Measurements from ENCODE around the gene ATP8A2. TPM values are rescaled to one million over a fixed set of nuclear protein-coding genes. Genes with fewer than 3 reads are reported as not detected.

ATP8A2 gene
- total and polyA plus RNA-seq, 2 of the 8 experiments (the other 6 are each of a cell fraction or from before 2014, with no cell fraction given), result 2.4 to 8.3 TPM

GRCh38 chr13:25867038-25867437 is 495.3 kb downstream of the ATP8A2 start:
- Histone ChIP-seq H3K18ac (ENCODE audit: extremely low read depth, low read length) (no peak overlapping the region), H2AK5ac (ENCODE audit: low read depth, low read length) (0 out of 2 replicates have a peak overlapping the region, but pooled peaks have one; percentile 59), H3K27me3 (replicated peaks in 1 of 4; ENCODE audit: control insufficient read depth in 3 of 4, extremely low read depth in 1 of 4, insufficient read depth in 3 of 4, low read length in 3 of 4) (no peaks in the 10 kb centered on the region), H3K9me3 (ENCODE audit: insufficient read depth in 2 of 2, low read depth in 1 of 2, low read length in 1 of 2) (no peaks in the 10 kb centered on the region), H2BK20ac (ENCODE audit: low read length) (no peak overlapping the region), H3K23ac (ENCODE audit: insufficient read length) (no peak overlapping the region), H4K20me1 (replicated peaks in 1 of 2; ENCODE audit: control insufficient read depth in 1 of 2, insufficient read depth in 2 of 2, low read length in 2 of 2) (no peaks in the 10 kb centered on the region), H3K4ac (replicated peaks; ENCODE audit: insufficient read length, low read depth, low read length) (no peak overlapping the region), H3K9ac (replicated peaks in 1 of 4; ENCODE audit: extremely low read depth in 1 of 4, low read depth in 3 of 4, low read length in 3 of 4) (no peak overlapping the region), H3K79me1 (ENCODE audit: low read depth, low read length) (no peaks in the 10 kb centered on the region), H3K36me3 (ENCODE audit: control insufficient read depth in 2 of 4, insufficient read depth in 4 of 4, low read length in 3 of 4) (no peaks in the 10 kb centered on the region), H3K27ac (ENCODE audit: low read depth, low read length) (no peak overlapping the region), H3K4me3 (ENCODE audit: extremely low read depth in 1 of 4, insufficient read depth in 2 of 4, low read depth in 3 of 4, low read length in 4 of 4) (no peak overlapping the region), H3K56ac (replicated peaks; ENCODE audit: insufficient read length, low read depth, low read length) (no peak overlapping the region), H4K91ac (replicated peaks; ENCODE audit: insufficient read length, low read length) (peak overlapping the region; percentile 70), H4K8ac (ENCODE audit: extremely low read depth, insufficient read depth, low read length) (no peak overlapping the region), H2AFZ (ENCODE audit: low read length) (no peak overlapping the region), H2BK120ac (replicated peaks; ENCODE audit: low read depth, low read length) (no peak overlapping the region), H3K4me1 (replicated peaks in 1 of 4; ENCODE audit: control insufficient read depth in 3 of 4, insufficient read depth in 4 of 4, low read length in 3 of 4) (peaks cover 0 to 16% (median under 1%) of the 10 kb centered on the region in 4 experiments; a peak in 3 of 7 replicates), H3K79me2 (ENCODE audit: control insufficient read depth in 1 of 2, insufficient read depth in 2 of 2, low read length in 2 of 2) (no peaks in the 10 kb centered on the region), H3K23me2 (ENCODE audit: low read depth, low read length) (no peaks in the 10 kb centered on the region), H4K5ac (ENCODE audit: insufficient read length, low read depth, low read length) (no peak overlapping the region), H2BK12ac (ENCODE audit: low read depth, low read length) (no peak overlapping the region), H3K14ac (ENCODE audit: insufficient read length) (no peak overlapping the region), H2BK15ac (ENCODE audit: low read length) (peak overlapping the region; percentile 36; the same call in 1 of the 2 replicates), H3K4me2 (ENCODE audit: insufficient read depth in 1 of 2, low read depth in 2 of 2, low read length in 2 of 2) (no peak overlapping the region), H2BK5ac (ENCODE audit: low read depth, low read length) (no peak overlapping the region)
- DNase-seq (ENCODE audit: low read depth in 1 of 2, low spot score in 2 of 2) (no peak), FAIRE-seq (no peak)
- ChIA-PET POLR2A (ENCODE audit: partially characterized antibody) (no interaction called here), CTCF (ENCODE audit: partially characterized antibody) (interaction anchor here (0.6 to 1.8 kb wide), 9 partner anchors 9 to 298 kb away, joined by 3 to 8 read pairs (median 4); no protein-coding TSS in a partner anchor)
- no peak for TF ChIP-seq CHD1 (IDR thresholded peaks at IDR 0.05; ENCODE audit: low read depth, low read length)
- TF ChIP-seq CTCF (IDR thresholded peaks at IDR 0.05; ENCODE audit: control extremely low read depth in 1 of 3, insufficient read depth in 1 of 3, low read depth in 1 of 3, low read length in 3 of 3), result no peak
- TF ChIP-seq EGR1 (IDR thresholded peaks at IDR 0.05; ENCODE audit: borderline replicate concordance, low read depth, low read length), result no peak
- TF ChIP-seq EP300 (IDR thresholded peaks at IDR 0.05; ENCODE audit: borderline replicate concordance in 1 of 2, low read depth in 2 of 2, low read length in 2 of 2), result no peak
- no peak for TF ChIP-seq TEAD4 (IDR thresholded peaks at IDR 0.05; ENCODE audit: low read depth, low read length)
- no peak for TF ChIP-seq RBBP5 (IDR thresholded peaks at IDR 0.05; ENCODE audit: borderline replicate concordance, low read depth, low read length)
- no peak for TF ChIP-seq ZNF274 (IDR thresholded peaks at IDR 0.05; ENCODE audit: borderline replicate concordance, extremely low read depth, low read length)
- TF ChIP-seq JUN (IDR thresholded peaks at IDR 0.05; ENCODE audit: low read depth, low read length), result no peak
- TF ChIP-seq NANOG (IDR thresholded peaks at IDR 0.05; ENCODE audit: insufficient read depth, low read depth, low read length, poor library complexity, severe bottlenecking), result no peak
- TF ChIP-seq KDM1A (IDR thresholded peaks at IDR 0.05; ENCODE audit: borderline replicate concordance, low read length), result no peak
- no peak for TF ChIP-seq PHF8 (conservative IDR thresholded peaks at IDR 0.05; ENCODE audit: low read depth, low read length)

All from H1 (cell line).